CD4-positive, alpha-beta T cell (primary cell): ENCODE measurements around the gene SRPK2. TPM values are rescaled to one million over a fixed set of nuclear protein-coding genes. Genes with fewer than 3 reads are reported as not detected.

Experiments
- ATAC-seq: fragments of 200-7000 bp; cut with Tn5 transposase; one replicate; pipeline ENCODE4 v1.10.0; 2022; ENCODE audit warnings: mild to moderate bottlenecking; ENCODE audit not compliant: poor library complexity
- CTCF ChIA-PET: fragments of 350-600 bp; sonication (Branson Sonifier 250); formaldehyde crosslinking; loops from one replicate; lab custom pipeline; 2021; ENCODE audit warnings: antibody characterized with exemption, inconsistent platforms; lab: Charles Lee
- POLR2A ChIA-PET: fragments of 350-600 bp; sonication (Branson Sonifier 250); formaldehyde crosslinking; loops from one replicate; lab custom pipeline; 2021; ENCODE audit warnings: antibody characterized with exemption, inconsistent platforms; lab: Charles Lee
- DNase-seq, 14 experiments: peaks; one replicate each; pipeline ENCODE4 v3.0.0-alpha.2; 2013 to 2020; ENCODE audit warnings: mixed read lengths in 2 of 14
- H3K27ac ChIP-seq, 2 donors: one replicate each; pipeline versions ENCODE4 v1.5.1 to v1.7.0; 2013; ENCODE audit warnings: low read length in 2 of 2, low read depth in 1 of 2, mild to moderate bottlenecking in 1 of 2
- H3K27me3 ChIP-seq, 2 experiments: 1 replicate in 1 of 2; 2 replicates in 1 of 2; pipeline versions ENCODE4 v1.6.1 to v1.7.0; 2013; ENCODE audit warnings: low read length in 2 of 2, control low read depth in 1 of 2, mild to moderate bottlenecking in 1 of 2, moderate library complexity in 1 of 2; ENCODE audit not compliant: insufficient read depth in 2 of 2, control insufficient read depth in 1 of 2
- H3K36me3 ChIP-seq: one replicate; pipeline ENCODE4 v1.6.1; 2013; ENCODE audit warnings: low read length, control low read depth; ENCODE audit not compliant: insufficient read depth
- H3K4me1 ChIP-seq: one replicate; pipeline ENCODE4 v1.6.1; 2013; ENCODE audit warnings: low read length, control low read depth; ENCODE audit not compliant: insufficient read depth
- H3K4me3 ChIP-seq: one replicate; pipeline ENCODE4 v1.5.1; 2013; ENCODE audit warnings: mild to moderate bottlenecking, low read length, moderate library complexity
- H3K9me3 ChIP-seq, 2 experiments: 1 replicate in 1 of 2; 2 replicates in 1 of 2; pipeline versions ENCODE4 v1.6.1 to v1.7.0; 2013; ENCODE audit warnings: low read length in 2 of 2, mild to moderate bottlenecking in 2 of 2, control low read depth in 1 of 2, moderate library complexity in 1 of 2; ENCODE audit not compliant: control insufficient read depth in 1 of 2, insufficient read depth in 1 of 2
- H3K27ac Mint-ChIP-seq: one replicate; pipeline ENCODE4 v1.8.0; 2020; ENCODE audit warnings: mixed read lengths
- H3K27me3 Mint-ChIP-seq: one replicate; pipeline ENCODE4 v1.8.0; 2021; ENCODE audit warnings: mixed read lengths
- H3K36me3 Mint-ChIP-seq: one replicate; pipeline ENCODE4 v1.8.0; 2021; ENCODE audit warnings: low read depth, mixed read lengths
- H3K4me1 Mint-ChIP-seq: one replicate; pipeline ENCODE4 v1.8.0; 2021; ENCODE audit warnings: low read depth, mixed read lengths
- H3K4me3 Mint-ChIP-seq: one replicate; pipeline ENCODE4 v1.8.0; 2020; ENCODE audit warnings: mild to moderate bottlenecking, mixed read lengths
- H3K9me3 Mint-ChIP-seq: one replicate; pipeline ENCODE4 v1.8.0; 2020; ENCODE audit warnings: mixed read lengths
- CTCF ChIP-seq: fragments of 200-600 bp; IDR thresholded peaks from one replicate; pipeline ENCODE4 v1.8.0; 2022; ENCODE audit warnings: antibody characterized with exemption, mild to moderate bottlenecking
- intact Hi-C, 2 experiments: fragments of 100-400 bp; cut with DNase I in 1 of 2; cut with micrococcal nuclease in 1 of 2; formaldehyde crosslinking; loops; one replicate each; pipeline versions ENCODE4 v1.15.1 to v1.9.0; 2023 to 2025; cut with DNase I, micrococcal nuclease
- total RNA-seq, 174 experiments: library from RNA in 2 of 174; stranded (reverse) in 2 of 174; gene quantifications; one replicate each; pipeline ENCODE4 v1.2.3 and lab custom pipeline; 2021 to 2026

The SRPK2 gene
- total RNA-seq, 2 experiments from 2014 or later = 39.9 to 40.9 TPM

- H3K36me3 ChIP-seq = no peaks in the 10 kb centered on the region
- no peak overlapping the region for H3K4me3 ChIP-seq
- no peak for TF ChIP-seq CTCF
- H3K27ac ChIP-seq = no peak overlapping the region
- intact Hi-C loops = no loop called here
- Mint-ChIP-seq H3K4me1 (peaks cover 50% of the 10 kb centered on the region), H3K36me3 (peaks cover 11% of the 10 kb centered on the region), H3K9me3 (peaks cover 10% of the 10 kb centered on the region), H3K27me3 (no peaks in the 10 kb centered on the region), H3K27ac (no peak overlapping the region), H3K4me3 (no peak overlapping the region)
- ChIA-PET POLR2A (no interaction called here), CTCF (no interaction called here)
- no peaks in the 10 kb centered on the region for H3K9me3 ChIP-seq
- ATAC-seq (no peak), DNase-seq (no peak)
- no peaks in the 10 kb centered on the region for H3K27me3 ChIP-seq
- H3K4me1 ChIP-seq = no peaks in the 10 kb centered on the region
These were observed 211.7 kb downstream of the SRPK2 start for GRCh38 chr7:105177026-105177425.

- H3K27ac Mint-ChIP-seq = peak overlapping the region; percentile 54
- ChIA-PET POLR2A (no interaction called here), CTCF (no interaction called here)
- intact Hi-C loops = no loop called here
- Histone ChIP-seq H3K4me1 (no peaks in the 10 kb centered on the region), H3K27me3 (no peaks in the 10 kb centered on the region), H3K27ac (no peak overlapping the region), H3K36me3 (peaks cover 7% of the 10 kb centered on the region), H3K9me3 (no peaks in the 10 kb centered on the region), H3K4me3 (no peak overlapping the region)
- peaks cover 8% of the 10 kb centered on the region for H3K36me3 Mint-ChIP-seq
- ATAC-seq (no peak), DNase-seq (no peak)
- no peaks in the 10 kb centered on the region for H3K27me3 Mint-ChIP-seq
- H3K9me3 Mint-ChIP-seq = no peaks in the 10 kb centered on the region
- no peak for TF ChIP-seq CTCF
- H3K4me3 Mint-ChIP-seq = no peak overlapping the region
- H3K4me1 Mint-ChIP-seq = peaks cover 31% of the 10 kb centered on the region
These were observed 215.1 kb downstream of the SRPK2 start for GRCh38 chr7:105173586-105173985.

- no peak for ATAC-seq
- no peaks in the 10 kb centered on the region for H3K4me1 Mint-ChIP-seq
- intact Hi-C loops = no loop called here
- H3K4me3 Mint-ChIP-seq = no peak overlapping the region
- no peaks in the 10 kb centered on the region for H3K9me3 Mint-ChIP-seq
- Histone ChIP-seq H3K27ac (no peak overlapping the region), H3K27me3 (no peaks in the 10 kb centered on the region), H3K36me3 (peaks cover 67% of the 10 kb centered on the region), H3K9me3 (no peaks in the 10 kb centered on the region), H3K4me3 (no peak overlapping the region), H3K4me1 (no peaks in the 10 kb centered on the region)
- no peaks in the 10 kb centered on the region for H3K27me3 Mint-ChIP-seq
- CTCF ChIA-PET = no interaction called here
- no peak overlapping the region for H3K27ac Mint-ChIP-seq
- no peak for DNase-seq
- POLR2A ChIA-PET = no interaction called here
- H3K36me3 Mint-ChIP-seq = peaks cover 78% of the 10 kb centered on the region
- no peak for TF ChIP-seq CTCF
These were observed 224.0 kb downstream of the SRPK2 start for GRCh38 chr7:105164751-105165150.
